ENCODE results near the gene LIM2. TPM values are rescaled to one million over a fixed set of nuclear protein-coding genes. Genes with fewer than 3 reads are reported as not detected.

Gene LIM2
- total RNA-seq, 1 donor from 2014 or later, result not detected

- DNase-seq, result peak; percentile 42
Measured at GRCh38 chr19:51365211-51365964, 22.4 kb downstream of the LIM2 start.

- peak; percentile 24 for DNase-seq
Measured at GRCh38 chr19:51364200-51365106, 23.3 kb downstream of the LIM2 start.

DNA sequence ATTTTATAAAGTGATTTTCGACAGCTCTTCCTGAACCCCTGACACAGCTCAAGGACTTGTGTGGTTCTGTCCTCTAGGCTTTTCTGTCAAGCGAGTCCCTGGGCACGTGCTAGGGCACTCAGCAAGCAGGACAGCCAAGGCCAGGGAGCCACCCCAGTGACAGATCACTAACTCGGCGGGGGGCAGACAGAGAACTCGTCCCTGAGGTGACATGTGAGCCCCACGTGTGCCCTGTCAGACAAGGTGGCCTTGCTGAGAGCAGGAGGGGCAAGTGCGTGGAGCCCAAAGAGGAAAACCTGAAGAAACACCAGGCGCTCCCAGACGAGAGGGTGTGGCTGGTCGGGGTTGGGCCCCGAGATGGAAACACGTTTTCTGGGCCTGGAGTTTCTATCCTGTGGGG is 26.5 kb downstream of the LIM2 start:
- no peak for DNase-seq

GRCh38 chr19:51359294-51359693 is 28.5 kb downstream of the LIM2 start:
- no peak for DNase-seq

- no peak for DNase-seq
Measured at GRCh38 chr19:51357952-51358351, 29.8 kb downstream of the LIM2 start.

DNA sequence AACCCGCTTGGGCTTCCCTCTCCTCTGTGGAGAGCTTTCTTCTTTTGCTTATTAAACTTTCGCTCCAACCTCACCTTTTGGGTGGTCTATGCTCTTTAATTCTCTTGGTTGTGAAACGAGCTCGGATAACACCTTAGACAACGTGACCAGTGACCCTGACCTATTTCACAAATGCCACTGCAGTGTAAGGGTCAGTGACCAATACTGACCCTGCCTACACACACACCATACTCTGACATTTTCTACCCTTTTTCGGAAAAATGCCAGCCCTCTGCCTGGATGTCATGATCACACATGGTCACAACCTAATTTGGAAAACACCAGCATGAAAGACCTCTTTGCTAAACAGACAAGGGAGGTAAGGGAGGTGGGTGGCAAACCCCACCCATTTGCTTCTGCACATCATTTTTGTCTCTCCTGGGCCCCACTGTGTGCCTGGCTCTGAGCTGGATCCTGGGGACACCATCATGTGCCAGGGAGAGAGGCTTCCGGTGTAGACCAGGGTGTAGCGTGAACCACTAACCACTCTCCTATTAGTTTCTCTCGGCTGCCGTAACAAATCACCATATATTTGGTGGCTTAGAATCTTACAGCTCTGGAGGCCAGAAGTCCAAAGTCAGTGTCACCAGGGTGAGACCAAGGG is 31.5 kb downstream of the LIM2 start:
- no peak for DNase-seq

- no peak for DNase-seq
Measured at GRCh38 chr19:51354742-51355148, 33.0 kb downstream of the LIM2 start.

- no peak for DNase-seq
Measured at GRCh38 chr19:51354103-51354741, 33.6 kb downstream of the LIM2 start.

GRCh38 chr19:51352783-51353360 is 34.9 kb downstream of the LIM2 start:
- DNase-seq, result no peak

GRCh38 chr19:51351266-51351990 is 36.3 kb downstream of the LIM2 start:
- DNase-seq, result no peak

- DNase-seq, result no peak
Measured at GRCh38 chr19:51347209-51347928, 40.4 kb downstream of the LIM2 start.

DNA sequence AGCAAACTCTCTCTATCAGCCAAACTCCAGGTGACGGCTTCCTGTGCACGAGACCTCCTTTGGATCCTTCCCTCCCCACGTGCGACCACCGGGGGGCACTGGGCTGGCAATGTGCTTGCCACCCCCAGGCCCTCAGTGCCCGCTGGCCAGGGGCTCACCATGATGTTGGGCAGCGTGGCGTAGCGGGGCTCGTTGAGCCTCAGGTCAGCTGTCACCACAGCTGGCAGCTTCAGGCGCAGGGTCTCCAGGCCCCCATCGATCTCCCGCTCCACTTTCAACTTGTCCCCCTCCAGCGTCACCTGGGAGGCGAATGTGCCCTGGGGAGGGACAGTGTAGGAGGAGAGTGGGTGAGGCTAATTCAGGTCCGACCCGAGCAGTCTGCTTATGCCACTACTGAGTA is 41.0 kb downstream of the LIM2 start:
- DNase-seq, result no peak

GRCh38 chr19:51345076-51345620 is 42.6 kb downstream of the LIM2 start:
- no peak for DNase-seq

DNA sequence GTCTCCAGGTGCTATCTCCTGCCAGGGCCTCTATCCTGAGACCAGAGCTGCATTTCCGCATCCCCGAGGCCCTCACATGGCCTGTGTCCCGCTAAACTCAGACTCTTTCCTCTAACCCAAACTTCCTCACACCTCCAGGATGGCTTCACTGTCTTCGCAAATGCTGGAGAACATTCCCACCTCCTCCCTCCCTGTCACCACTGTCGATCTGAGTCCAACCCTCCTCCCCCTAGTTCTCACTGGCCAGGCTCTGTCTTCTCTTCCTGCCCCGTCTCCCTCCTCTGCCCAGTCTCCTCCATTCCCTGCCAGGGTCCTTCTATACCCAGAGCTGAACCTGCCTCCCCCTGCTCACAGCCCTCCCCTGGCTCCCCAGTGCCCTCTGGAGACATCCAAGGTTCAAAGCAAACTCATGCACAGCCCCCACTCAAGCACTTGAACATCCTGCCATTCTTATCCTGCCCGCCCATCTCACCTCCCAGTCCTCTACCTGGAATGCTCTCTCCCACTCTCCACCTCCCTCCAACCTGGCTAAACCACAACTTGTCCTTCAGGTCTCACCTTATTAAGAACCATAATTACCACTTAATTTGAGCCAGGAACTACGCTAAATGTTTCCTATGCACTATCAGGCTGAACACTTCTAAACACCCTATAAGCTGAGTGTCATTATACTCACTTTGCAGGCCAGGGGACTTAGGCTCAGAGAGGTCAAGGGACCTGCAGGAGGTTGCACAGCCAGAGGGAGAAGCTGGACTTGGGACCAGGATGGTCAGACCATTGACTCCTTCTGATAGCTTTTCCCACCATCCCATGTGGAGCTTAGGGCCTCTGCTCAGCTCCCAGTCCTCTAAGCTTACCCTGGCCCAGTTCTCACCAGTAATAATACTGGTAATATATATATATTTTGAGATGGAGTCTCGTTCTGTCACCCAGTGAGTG is 44.9 kb downstream of the LIM2 start:
- DNase-seq, result no peak

GRCh38 chr19:51341976-51342580 is 45.7 kb downstream of the LIM2 start, which contains the start of gene VSIG10L:
Gene VSIG10L (minus strand): TSS chr19:51342139. CDS start chr19:51342124, 15 bp downstream.
- no peak for DNase-seq

DNA sequence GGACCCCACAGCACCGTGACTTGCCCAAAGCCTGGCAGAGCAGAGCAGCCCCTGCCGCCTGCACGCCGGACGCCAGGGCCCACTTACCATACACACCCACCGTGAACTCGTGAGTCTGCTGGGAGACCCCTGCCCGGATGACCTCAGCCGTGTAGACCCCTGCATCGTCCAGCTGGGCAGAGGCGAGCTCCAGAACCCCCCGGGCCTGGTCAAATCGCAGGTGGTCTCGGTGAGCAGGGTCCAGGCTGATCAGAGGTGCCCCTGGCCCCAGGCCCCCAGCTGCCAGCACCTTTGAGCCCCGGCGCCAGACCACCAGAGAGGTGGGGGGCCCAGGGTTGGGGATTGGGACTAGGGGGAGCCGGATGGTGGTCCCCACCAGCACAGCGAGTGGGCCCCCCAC is 46.7 kb downstream of the LIM2 start:
- no peak for DNase-seq

DNA sequence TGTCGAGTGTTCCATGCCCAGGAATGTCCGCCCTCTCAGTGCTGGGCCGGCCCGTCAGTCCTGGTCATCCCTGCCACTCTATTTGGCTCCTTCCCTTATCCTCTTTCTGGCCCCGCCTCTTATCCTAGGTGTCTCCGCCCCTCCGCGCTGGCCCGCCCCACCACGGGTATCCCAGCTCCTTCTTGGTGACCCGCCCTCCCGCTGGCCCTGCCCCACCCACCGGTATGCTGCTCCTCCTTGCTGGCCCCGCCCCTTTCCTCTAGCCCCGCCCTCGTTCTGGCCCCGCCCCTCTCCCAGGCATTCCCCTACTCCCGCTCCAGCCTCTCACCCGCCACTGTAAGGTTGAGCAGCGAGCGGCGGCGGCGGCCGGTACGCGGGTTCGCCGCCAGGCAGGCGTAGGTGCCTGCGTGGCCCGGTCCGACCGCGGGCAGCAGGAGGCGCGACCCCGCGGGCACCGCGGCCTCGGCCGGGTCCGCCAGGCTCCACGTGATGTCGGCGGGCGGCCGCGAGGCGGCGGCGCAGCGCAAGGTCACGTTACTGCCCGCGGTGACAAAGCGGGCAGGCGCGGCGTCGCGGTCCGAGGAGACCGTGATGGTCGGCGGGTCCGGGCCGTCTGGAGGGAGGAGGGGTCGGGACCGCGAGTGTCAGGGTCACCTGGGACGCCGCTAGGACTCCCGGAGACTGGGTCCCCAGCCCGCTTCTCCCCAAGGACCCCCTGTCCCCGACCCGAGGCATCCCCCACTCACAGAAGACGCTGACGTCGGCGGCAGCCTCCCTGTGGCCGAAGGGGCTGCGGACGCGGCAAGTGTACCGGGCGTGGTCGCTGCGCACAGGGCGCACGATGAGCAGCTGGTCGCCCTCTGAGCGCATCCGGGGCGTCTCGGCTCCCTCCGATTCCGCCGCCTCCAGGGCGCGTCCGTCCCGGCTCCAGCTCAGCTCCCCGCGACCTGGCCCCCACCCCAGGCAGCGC is 47.8 kb downstream of the LIM2 start:
- DNase-seq, result peak; percentile 98

DNA sequence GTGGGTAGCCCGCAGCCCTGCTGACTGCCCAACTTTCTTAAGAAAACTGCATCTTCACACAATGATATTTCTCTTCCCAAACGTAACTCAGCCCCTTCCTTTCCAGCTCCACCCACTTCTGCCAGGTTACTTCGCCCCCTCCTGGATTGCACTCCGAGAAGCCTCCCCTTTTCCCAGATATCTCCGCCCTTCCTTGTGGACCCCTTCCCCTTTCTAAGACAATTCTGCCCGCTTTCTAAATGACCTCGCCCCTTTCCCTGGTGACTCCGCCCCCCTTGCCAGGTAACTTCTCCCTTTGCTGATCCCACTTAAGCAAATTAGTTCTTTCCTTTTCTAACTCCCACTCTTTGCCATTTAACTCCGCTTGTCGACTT is 48.5 kb downstream of the LIM2 start:
- no peak for DNase-seq

Measured in dermis blood vessel endothelial cell (primary cell).